Fibroblast of peridontal ligament (primary cell): ENCODE measurements around the gene OR2T3.
"Not testable (repeated sequence)": the region's sequence is repeated elsewhere in the genome, so short reads cannot be mapped to it uniquely, and the experiment has no call there.

ENCODE experiments used
- DNase-seq: peaks from one replicate; pipeline ENCODE4 v3.0.0-alpha.2; 2010; ENCODE audit errors: extremely low read depth

The OR2T3 gene, protein sequence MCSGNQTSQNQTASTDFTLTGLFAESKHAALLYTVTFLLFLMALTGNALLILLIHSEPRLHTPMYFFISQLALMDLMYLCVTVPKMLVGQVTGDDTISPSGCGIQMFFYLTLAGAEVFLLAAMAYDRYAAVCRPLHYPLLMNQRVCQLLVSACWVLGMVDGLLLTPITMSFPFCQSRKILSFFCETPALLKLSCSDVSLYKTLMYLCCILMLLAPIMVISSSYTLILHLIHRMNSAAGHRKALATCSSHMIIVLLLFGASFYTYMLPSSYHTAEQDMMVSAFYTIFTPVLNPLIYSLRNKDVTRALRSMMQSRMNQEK

DNA sequence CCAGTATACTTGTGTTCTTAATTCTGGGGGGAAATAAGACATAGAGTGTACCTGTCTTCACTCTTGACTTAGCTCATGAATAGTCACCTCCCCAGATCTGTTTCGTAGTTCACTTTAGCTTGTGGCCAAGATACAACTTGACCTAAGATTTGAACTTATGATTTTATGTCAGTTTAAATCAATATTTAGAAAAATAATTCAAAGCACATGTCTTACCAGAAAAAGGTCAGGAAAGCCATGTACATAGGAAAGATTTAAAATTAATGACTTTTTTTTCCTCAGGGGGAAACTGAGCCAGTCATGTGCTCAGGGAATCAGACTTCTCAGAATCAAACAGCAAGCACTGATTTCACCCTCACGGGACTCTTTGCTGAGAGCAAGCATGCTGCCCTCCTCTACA lies at the start of gene OR2T3:
TSS of gene OR2T3 (plus strand) at position 301 of the 400 bp plus-strand sequence. CDS start at position 301, 0 bp downstream.
- not testable (repeated sequence) for DNase-seq

DNA sequence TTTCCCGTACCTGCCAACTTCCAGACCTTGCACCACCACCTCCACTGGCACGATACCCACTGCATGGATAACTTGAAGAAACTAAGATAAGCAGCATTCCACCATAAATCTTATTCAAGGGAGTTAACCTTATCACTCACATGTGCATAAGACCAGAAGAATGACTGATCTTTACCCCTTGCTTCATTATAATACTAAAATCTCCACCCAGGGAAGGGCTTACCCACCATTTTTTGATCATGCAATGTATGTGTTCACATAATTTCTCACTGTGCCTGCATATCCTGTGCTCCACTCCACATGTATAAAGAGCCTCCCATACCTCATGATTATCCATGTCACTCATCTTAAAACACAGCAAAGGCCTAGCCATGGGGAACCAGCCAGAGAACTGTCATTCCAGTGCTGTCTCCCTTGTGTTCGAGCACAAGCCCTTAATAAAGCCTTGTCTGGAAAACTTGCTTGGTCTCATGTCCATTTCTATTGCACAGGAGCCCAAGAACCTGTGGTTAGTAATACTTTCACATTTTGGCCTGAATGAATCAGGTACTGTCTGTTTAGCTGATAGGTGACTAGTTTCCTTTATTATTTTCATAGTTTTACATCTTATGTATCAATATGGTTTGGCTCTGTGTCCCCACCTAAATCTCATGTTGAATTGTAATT lies 45.5 kb upstream of the OR2T3 start:
- not testable (repeated sequence) for DNase-seq

DNA sequence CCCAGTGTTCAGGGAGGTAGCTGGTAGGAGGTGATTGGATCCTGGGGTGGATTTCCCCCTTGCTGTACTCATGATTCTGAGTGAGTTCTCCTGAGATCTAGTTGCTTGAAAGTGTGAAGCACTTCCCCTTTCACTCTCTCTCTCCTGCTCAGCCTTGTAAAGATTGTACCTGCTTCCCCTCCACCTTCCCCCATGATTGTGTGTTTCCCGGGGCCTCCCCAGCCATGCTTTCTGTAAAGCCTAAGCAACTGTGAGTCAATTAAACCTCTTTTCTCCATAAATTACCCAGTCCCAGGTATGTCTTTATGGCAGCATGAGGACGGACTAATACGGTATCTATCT lies 45.0 kb upstream of the OR2T3 start:
- DNase-seq = not testable (repeated sequence)

- not testable (repeated sequence) for DNase-seq
Measured at GRCh38 chr1:248431683-248432082, 41.5 kb upstream of the OR2T3 start.

- not testable (repeated sequence) for DNase-seq
Measured at GRCh38 chr1:248432201-248432600, 41.0 kb upstream of the OR2T3 start.

DNA sequence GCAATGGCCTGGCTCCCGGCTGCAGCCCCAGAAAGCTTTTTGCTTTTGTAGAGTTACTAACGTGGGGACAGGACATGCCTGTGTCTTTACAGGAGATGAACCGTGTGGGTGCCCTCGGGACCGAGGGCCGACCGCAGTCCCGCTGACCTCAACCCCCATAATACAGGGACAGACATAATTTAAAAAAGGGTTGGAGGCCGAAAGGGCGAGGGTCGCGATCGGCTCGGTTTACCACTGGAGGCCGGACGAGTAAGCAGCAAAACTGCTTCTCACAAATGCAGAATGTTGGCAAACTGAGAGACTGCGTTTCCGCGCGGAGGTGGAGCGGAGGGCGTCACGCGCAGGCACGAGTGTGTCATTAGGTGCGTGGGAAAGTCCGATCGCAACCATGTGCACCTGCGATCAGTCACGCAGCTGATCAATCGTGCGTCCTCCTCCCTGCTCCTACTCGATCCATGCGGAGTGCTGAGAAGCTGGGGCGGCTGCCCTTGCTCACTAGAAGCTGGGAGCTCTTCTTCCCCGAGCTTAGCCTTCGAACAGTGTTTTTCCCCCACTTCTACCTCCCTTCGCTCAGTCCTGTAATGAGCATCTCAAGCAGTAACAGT lies 39.2 kb upstream of the OR2T3 start:
- DNase-seq = not testable (repeated sequence)

DNA sequence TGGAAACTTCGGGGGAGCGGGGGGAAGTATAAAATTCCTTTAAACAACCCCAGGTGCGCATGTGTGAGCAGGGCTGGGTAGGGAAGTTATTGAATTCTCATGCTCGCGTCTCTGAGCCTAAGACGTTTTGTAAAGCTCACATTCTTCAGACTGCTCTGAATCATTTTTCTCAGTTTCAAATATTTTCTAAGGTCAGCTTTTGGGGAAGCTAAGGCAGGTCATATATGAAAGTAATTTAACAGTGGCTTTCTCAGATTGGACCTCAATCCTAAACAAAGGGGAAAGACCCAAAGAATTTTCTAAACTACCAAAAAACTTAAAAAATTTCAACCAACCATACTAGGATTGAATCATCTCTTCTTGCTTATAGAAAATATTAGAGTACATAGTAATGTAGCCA lies 38.2 kb upstream of the OR2T3 start:
- DNase-seq = not testable (repeated sequence)

DNA sequence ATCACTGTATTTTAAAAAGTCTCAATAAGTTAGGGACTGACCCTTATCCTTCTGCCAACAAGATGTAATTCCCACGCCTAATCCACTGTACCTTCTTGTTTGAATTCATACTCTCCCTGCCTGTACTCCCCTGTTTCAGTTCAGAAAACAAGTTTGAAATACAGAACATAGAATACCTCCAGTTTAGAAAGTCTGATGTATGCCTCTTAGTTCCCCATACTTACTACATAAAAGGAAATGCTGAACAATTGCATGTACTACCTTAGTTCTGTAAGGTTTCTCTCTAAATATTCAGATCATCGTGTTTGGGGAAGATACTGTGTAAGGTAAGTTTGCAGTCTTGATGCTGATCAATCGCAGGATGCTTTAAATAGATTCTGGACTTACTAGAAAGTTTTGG lies 36.8 kb upstream of the OR2T3 start:
- DNase-seq = not testable (repeated sequence)

- DNase-seq = not testable (repeated sequence)
Measured at GRCh38 chr1:248438668-248439067, 34.5 kb upstream of the OR2T3 start.

- DNase-seq = not testable (repeated sequence)
Measured at GRCh38 chr1:248439283-248439682, 33.9 kb upstream of the OR2T3 start.

- DNase-seq = not testable (repeated sequence)
Measured at GRCh38 chr1:248442500-248443277, 30.5 kb upstream of the OR2T3 start.

DNA sequence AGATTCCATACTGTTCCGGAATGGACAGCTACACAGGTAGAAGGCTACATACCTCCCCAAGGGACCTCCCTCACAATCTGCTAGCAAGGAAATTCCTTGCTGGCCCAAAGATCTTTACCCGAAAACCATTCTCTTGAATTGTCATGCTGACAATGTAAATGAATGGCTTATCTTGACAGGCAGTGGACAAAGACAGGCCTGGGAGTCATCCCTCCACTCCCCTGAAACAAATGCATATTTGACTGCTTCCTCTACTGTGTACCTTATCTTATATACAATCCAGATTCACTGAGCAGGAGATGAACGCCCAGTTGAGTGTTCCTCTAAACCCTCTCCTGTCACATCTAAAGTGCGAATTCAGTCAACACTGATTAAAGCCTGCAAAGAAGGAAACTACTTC lies 28.5 kb upstream of the OR2T3 start:
- DNase-seq = not testable (repeated sequence)

GRCh38 chr1:248445399-248445798 lies 27.8 kb upstream of the OR2T3 start, which contains the start of gene OR2T2:
OR2T2 (plus strand) TSS chr1:248445637; CDS start chr1:248452798, 7,161 bp downstream.
- DNase-seq = not testable (repeated sequence)

GRCh38 chr1:248448409-248449074 lies 24.6 kb upstream of the OR2T3 start:
- not testable (repeated sequence) for DNase-seq

DNA sequence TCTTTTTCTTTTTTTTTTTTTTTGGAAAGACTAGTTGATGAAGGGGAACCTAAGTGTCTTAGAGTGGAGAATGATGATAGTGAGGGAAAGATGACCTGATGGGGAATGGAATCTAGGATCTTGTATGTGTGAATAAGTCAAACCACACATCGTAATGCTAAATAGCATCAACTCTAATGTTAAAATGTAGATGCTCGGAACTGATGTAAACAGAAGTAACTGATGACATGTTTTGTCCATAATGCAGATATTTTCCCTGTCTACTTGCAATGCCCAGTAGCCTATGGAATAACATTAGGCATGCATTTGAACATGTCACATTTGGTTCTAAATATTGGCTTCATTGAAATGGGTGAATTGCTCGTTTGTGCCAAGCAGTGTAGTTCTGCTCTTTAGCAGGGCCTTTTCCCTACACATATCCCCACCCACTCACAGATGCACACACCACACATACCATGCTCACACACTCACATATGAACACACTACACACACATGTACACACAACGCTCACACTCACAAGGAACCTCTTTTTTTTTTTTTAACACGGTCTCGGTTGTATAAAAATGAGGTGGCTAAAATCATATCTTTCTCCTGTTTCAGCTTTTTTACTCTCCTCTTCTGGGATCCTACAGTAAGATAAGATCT lies 23.2 kb upstream of the OR2T3 start:
- DNase-seq = not testable (repeated sequence)

DNA sequence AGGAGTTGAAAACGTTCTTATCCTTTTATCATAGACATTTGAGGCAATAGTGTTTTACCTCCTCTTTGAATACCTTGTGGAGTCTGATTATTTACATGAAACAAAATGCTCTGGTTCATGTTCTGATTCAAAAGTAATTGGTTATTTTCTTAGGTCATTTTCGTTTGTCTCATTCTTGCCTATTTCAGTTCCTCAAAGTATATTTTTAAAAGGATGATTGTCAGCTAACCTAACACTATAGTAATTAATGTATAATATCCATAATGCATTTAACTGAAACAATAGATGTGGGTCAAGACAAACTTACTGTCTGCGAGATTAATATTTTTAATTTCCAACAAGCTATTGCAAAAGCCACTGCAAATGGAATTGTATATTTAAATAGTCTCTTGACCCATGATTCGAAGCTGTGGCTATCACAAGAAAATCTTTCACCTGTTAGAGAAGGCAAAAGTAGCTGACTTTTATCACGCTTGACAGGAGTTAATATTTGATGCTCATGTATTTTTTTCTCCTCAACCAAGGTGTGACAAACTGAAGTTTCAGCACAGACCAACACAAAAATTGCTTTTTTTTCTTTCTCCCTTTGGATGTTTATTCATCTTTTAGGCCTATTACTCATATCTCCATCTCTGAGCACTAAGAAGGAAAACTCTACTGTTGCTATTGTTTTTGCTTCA lies 22.5 kb upstream of the OR2T3 start:
- not testable (repeated sequence) for DNase-seq

DNA sequence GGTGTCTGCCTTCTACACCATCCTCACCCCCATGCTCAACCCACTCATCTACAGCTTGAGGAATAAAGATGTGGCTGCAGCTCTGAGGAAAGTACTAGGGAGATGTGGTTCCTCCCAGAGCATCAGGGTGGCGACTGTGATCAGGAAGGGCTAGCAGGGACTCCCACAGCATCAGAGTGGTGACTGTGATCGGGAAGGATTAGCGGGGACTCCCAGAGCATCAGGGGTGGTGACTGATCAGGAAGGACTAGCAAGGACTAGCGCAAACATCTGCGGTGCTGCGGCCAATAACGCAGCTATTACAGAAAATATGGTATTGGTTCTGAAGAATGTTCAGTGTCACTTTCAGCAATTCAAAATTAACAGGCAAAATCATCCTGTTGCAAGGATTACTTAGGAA lies 19.5 kb upstream of the OR2T3 start:
- not testable (repeated sequence) for DNase-seq

DNA sequence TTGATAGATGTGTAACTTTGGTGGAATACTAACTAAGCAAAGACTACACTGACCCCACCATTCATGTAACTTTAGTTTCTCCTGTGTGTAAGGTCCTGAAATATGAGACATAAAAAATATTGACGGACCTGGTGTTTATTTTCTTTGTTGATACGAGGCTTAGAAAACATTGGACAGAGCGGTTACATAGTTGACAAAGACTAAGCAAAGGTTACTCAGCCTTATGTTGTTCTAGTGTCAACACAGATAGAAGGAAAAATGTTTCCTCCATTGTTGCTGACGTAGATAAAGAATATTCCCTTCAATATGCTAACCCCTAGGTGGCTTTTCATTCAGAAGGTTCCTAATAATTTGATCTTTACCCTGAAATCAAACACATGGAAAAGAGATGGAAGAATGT lies 18.1 kb upstream of the OR2T3 start:
- not testable (repeated sequence) for DNase-seq

- DNase-seq = not testable (repeated sequence)
Measured at GRCh38 chr1:248456635-248457034, 16.5 kb upstream of the OR2T3 start.

DNA sequence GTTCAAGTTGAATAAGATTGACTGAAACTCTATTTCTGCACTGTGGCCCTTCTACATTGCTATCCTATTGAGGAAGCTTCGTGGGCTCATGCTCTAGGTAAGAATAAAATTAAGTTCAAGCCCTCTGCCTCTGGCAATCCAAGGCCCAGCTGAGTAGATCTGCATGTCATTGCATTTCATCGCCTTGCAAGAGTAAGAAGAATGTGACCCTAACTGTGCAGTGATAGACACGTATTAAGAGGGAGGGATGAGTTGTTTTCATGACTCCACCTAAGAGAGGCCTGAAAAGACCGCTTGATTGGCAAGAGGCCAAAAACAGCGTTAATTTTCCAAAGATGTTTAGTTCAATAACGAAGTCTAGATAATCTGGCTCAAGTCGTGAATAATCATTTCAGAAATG lies 14.0 kb upstream of the OR2T3 start:
- not testable (repeated sequence) for DNase-seq
